ENCODE measurements around the gene PTPRD. TPM values are rescaled to one million over a fixed set of nuclear protein-coding genes. Genes with fewer than 3 reads are reported as not detected.

The PTPRD gene
- total and polyA plus RNA-seq, 2 donors (not counting 1 experiment from before 2014, with no cell fraction given) = not detected

DNA sequence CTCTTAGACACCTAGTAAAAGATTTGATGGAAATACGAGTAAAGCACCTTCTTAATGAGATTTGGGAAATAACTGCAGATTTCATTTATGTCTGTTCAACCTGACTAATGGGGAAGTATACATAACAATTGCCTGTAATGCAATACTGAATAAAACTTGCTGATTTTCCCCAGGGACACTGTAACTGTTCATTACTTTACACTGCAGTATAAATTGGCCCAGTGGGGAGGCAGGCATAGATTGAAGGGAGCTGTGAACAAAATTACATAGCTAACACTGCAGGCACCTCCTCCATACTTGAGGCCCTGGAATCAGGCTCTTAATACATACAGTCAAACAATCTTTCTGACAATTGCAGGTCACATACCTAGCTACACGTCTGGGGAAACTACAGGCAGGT, 216.2 kb downstream of the PTPRD start:
- no peak overlapping the region for H3K27ac ChIP-seq (ENCODE audit: low read length in 2 of 2)
- POLR2A ChIA-PET = no interaction called here
- no peak overlapping the region for H2AFZ ChIP-seq (ENCODE audit: insufficient read depth, low read depth, low read length, poor library complexity, severe bottlenecking)
- intact Hi-C loops (cut with micrococcal nuclease) = no loop called here
- TF ChIP-seq EZH2 (IDR thresholded peaks at IDR 0.05; ENCODE audit: borderline replicate concordance, insufficient read depth, low read depth, low read length, poor library complexity, severe bottlenecking) = no peak
- TF ChIP-seq, protein P1, sequence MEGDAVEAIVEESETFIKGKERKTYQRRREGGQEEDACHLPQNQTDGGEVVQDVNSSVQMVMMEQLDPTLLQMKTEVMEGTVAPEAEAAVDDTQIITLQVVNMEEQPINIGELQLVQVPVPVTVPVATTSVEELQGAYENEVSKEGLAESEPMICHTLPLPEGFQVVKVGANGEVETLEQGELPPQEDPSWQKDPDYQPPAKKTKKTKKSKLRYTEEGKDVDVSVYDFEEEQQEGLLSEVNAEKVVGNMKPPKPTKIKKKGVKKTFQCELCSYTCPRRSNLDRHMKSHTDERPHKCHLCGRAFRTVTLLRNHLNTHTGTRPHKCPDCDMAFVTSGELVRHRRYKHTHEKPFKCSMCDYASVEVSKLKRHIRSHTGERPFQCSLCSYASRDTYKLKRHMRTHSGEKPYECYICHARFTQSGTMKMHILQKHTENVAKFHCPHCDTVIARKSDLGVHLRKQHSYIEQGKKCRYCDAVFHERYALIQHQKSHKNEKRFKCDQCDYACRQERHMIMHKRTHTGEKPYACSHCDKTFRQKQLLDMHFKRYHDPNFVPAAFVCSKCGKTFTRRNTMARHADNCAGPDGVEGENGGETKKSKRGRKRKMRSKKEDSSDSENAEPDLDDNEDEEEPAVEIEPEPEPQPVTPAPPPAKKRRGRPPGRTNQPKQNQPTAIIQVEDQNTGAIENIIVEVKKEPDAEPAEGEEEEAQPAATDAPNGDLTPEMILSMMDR (IDR thresholded peaks at IDR 0.05) = no peak
- ATAC-seq (ENCODE audit: low read depth) (no peak), DNase-seq (no peak)
- no peak overlapping the region for H3K4me3 Mint-ChIP-seq
- H3K9ac ChIP-seq (ENCODE audit: low read length) = no peak overlapping the region
- no peaks in the 10 kb centered on the region for H4K20me1 ChIP-seq (ENCODE audit: control insufficient read depth, insufficient read depth, low read length, poor library complexity, severe bottlenecking)
- H3K79me2 ChIP-seq (ENCODE audit: control insufficient read depth, insufficient read depth, low read length) = no peaks in the 10 kb centered on the region
- H3K4me3 ChIP-seq (ENCODE audit: control extremely low read depth in 1 of 5, extremely low read depth in 1 of 5, insufficient read depth in 1 of 5, low read depth in 2 of 5, low read length in 4 of 5) = no peak overlapping the region
- H3K27me3 Mint-ChIP-seq = no peaks in the 10 kb centered on the region
- no peak overlapping the region for H3K4me2 ChIP-seq (replicated peaks; ENCODE audit: low read depth, low read length, poor library complexity, severe bottlenecking)
- no peak overlapping the region for H3K27ac Mint-ChIP-seq
- H3K9me3 ChIP-seq (ENCODE audit: control extremely low read depth in 1 of 3, control insufficient read depth in 2 of 3, insufficient read depth in 1 of 3, low read length in 2 of 3) = no peaks in the 10 kb centered on the region
- H3K4me1 ChIP-seq (ENCODE audit: control insufficient read depth in 2 of 2, insufficient read depth in 2 of 2, low read length in 2 of 2) = no peaks in the 10 kb centered on the region
- CTCF ChIA-PET = no interaction called here
- WGBS (ENCODE audit: insufficient coverage) = 67% methylated on average over 1 of the region's 2 CpGs
- H3K9me3 Mint-ChIP-seq (ENCODE audit: insufficient read depth) = no peaks in the 10 kb centered on the region
- H3K27me3 ChIP-seq (replicated peaks in 1 of 4; ENCODE audit: control extremely low read depth in 1 of 4, control insufficient read depth in 3 of 4, insufficient read depth in 4 of 4, low read length in 3 of 4) = no peaks in the 10 kb centered on the region
- H3K36me3 ChIP-seq (replicated peaks in 1 of 2; ENCODE audit: control extremely low read depth in 1 of 2, control insufficient read depth in 1 of 2, extremely low read depth in 1 of 2, insufficient read depth in 2 of 2, low read length in 1 of 2) = no peaks in the 10 kb centered on the region
- no peaks in the 10 kb centered on the region for H3K4me1 Mint-ChIP-seq

DNA sequence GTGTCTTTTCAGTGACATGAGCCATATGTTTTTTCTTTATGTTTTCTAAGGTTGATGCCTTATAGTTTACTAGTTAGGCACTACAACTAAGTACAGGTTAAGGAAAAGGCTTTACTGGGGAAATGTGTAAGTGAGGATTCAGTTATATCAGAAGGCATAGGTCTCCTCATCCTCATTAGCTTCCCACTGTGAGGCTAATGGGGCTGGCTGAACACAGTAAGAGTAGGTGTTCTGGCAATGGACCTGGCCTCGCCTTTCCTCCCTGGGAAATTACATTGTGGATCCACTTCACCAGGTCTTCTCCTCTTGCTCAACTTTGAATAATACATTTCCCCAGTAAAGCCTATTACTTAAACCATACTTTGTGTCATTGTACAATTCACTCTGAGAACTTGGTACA, 225.5 kb downstream of the PTPRD start:
- ATAC-seq (ENCODE audit: low read depth) = no peak

More for the DNA sequence above, 225.5 kb downstream of the PTPRD start:
- H4K20me1 ChIP-seq (ENCODE audit: control insufficient read depth, insufficient read depth, low read length, poor library complexity, severe bottlenecking) = no peaks in the 10 kb centered on the region
- no peak for TF ChIP-seq EZH2 (IDR thresholded peaks at IDR 0.05; ENCODE audit: borderline replicate concordance, insufficient read depth, low read depth, low read length, poor library complexity, severe bottlenecking)
- TF ChIP-seq, protein P1 (IDR thresholded peaks at IDR 0.05) = no peak
- no peaks in the 10 kb centered on the region for H3K9me3 Mint-ChIP-seq (ENCODE audit: insufficient read depth)
- no peaks in the 10 kb centered on the region for H3K27me3 ChIP-seq (replicated peaks in 1 of 4; ENCODE audit: control extremely low read depth in 1 of 4, control insufficient read depth in 3 of 4, insufficient read depth in 4 of 4, low read length in 3 of 4)
- H3K27ac Mint-ChIP-seq = no peak overlapping the region
- H3K36me3 ChIP-seq (replicated peaks in 1 of 2; ENCODE audit: control extremely low read depth in 1 of 2, control insufficient read depth in 1 of 2, extremely low read depth in 1 of 2, insufficient read depth in 2 of 2, low read length in 1 of 2) = no peaks in the 10 kb centered on the region
- CTCF ChIA-PET = no interaction called here
- intact Hi-C loops (cut with micrococcal nuclease) = no loop called here
- H3K27ac ChIP-seq (ENCODE audit: low read length in 2 of 2) = no peak overlapping the region
- no peaks in the 10 kb centered on the region for H3K4me1 ChIP-seq (ENCODE audit: control insufficient read depth in 2 of 2, insufficient read depth in 2 of 2, low read length in 2 of 2)
- no peaks in the 10 kb centered on the region for H3K79me2 ChIP-seq (ENCODE audit: control insufficient read depth, insufficient read depth, low read length)
- H3K4me2 ChIP-seq (replicated peaks; ENCODE audit: low read depth, low read length, poor library complexity, severe bottlenecking) = no peak overlapping the region
- H3K4me1 Mint-ChIP-seq = no peaks in the 10 kb centered on the region
- POLR2A ChIA-PET = no interaction called here
- no peak overlapping the region for H3K9ac ChIP-seq (ENCODE audit: low read length)
- H3K9me3 ChIP-seq (ENCODE audit: control extremely low read depth in 1 of 3, control insufficient read depth in 2 of 3, insufficient read depth in 1 of 3, low read length in 2 of 3) = no peaks in the 10 kb centered on the region
- H2AFZ ChIP-seq (ENCODE audit: insufficient read depth, low read depth, low read length, poor library complexity, severe bottlenecking) = no peak overlapping the region
- WGBS (ENCODE audit: insufficient coverage) = no CpG with 5 or more reads among the region's 1 CpG
- H3K4me3 Mint-ChIP-seq = no peak overlapping the region
- no peak overlapping the region for H3K4me3 ChIP-seq (ENCODE audit: control extremely low read depth in 1 of 5, extremely low read depth in 1 of 5, insufficient read depth in 1 of 5, low read depth in 2 of 5, low read length in 4 of 5)
- H3K27me3 Mint-ChIP-seq = no peaks in the 10 kb centered on the region
- no peak for DNase-seq

All from B cell (primary cell).